Esophagus muscularis mucosa (tissue), 4 donors: Measurements from ENCODE around the gene FNBP1. TPM values are rescaled to one million over a fixed set of nuclear protein-coding genes. Genes with fewer than 3 reads are reported as not detected.
"Not testable (repeated sequence)": the region's sequence is repeated elsewhere in the genome, so short reads cannot be mapped to it uniquely, and the experiment has no call there.

Source experiments
- DNase-seq: peaks from one replicate; pipeline ENCODE4 v3.0.0-alpha.2; 2017; ENCODE audit errors: extremely low spot score
- H3K27ac ChIP-seq, 4 donors: fragments of 200-600 bp; sonication (generic); replicated peaks in 1 of 4; 1 replicate in 3 of 4; 2 replicates in 1 of 4; pipeline ENCODE4 v1.5.1; 2016 to 2019; ENCODE audit warnings: mild to moderate bottlenecking in 1 of 4
- H3K27me3 ChIP-seq, 4 donors: fragments of 200-600 bp; sonication (generic); one replicate each; pipeline versions ENCODE4 v1.5.1 to v1.6.0; 2016 to 2019
- H3K36me3 ChIP-seq, 4 donors: fragments of 200-600 bp; sonication (generic); one replicate each; pipeline ENCODE4 v1.5.1; 2016 to 2019
- H3K4me1 ChIP-seq, 4 donors: fragments of 200-600 bp; sonication (generic); one replicate each; pipeline ENCODE4 v1.5.1; 2016 to 2019
- H3K4me3 ChIP-seq, 4 donors: fragments of 200-600 bp; sonication (generic); 1 replicate in 2 of 4; 2 replicates in 2 of 4; pipeline ENCODE4 v1.5.1; 2016 to 2019; ENCODE audit warnings: mild to moderate bottlenecking in 4 of 4, moderate library complexity in 1 of 4
- H3K9me3 ChIP-seq, 4 donors: fragments of 200-600 bp; sonication (generic); 1 replicate in 3 of 4; 2 replicates in 1 of 4; pipeline ENCODE4 v1.5.1; 2016 to 2019
- EP300 ChIP-seq: sonication (generic); formaldehyde crosslinking; IDR thresholded peaks from one replicate; pipeline ENCODE4 v1.6.1; 2017; ENCODE audit warnings: antibody characterized with exemption
- POLR2A ChIP-seq: fragments of 450-650 bp; IDR thresholded peaks from one replicate; pipeline ENCODE4 v1.6.1; 2017; ENCODE audit warnings: antibody characterized with exemption, moderate library complexity, mild to moderate bottlenecking, low read depth
- POLR2AphosphoS5 ChIP-seq, 2 donors: sonication (generic); formaldehyde crosslinking; IDR thresholded peaks; one replicate each; pipeline ENCODE4 v1.6.1; 2017; ENCODE audit warnings: antibody characterized with exemption in 2 of 2
- WGBS: methylation state at CpG from one replicate; pipeline ENCODE4 v1.1.5; 2018; 5-methylcytosine and 5-hydroxymethylcytosine counted together
- intact Hi-C: fragments of 100-400 bp; cut with DNase I; formaldehyde crosslinking; loops from one replicate; pipeline ENCODE4 v1.15.1; 2023
- total RNA-seq, 4 donors: library from RNA; depleted of rRNA; stranded (reverse); fragments of >200 nt; gene quantifications; one replicate each; pipeline versions ENCODE4 v1.1.0 to v1.2.1, GENCODE V29; 2016
- TF ChIP-seq, protein P1 (sequence below), 3 experiments: fragments of 200-600 bp in 2 of 3; fragments of 450-650 bp in 1 of 3; sonication (generic) in 2 of 3; IDR thresholded peaks; one replicate each; pipeline ENCODE4 v1.5.1; 2017 to 2019; ENCODE audit warnings: antibody characterized with exemption in 3 of 3, mild to moderate bottlenecking in 2 of 3, moderate library complexity in 1 of 3

FNBP1 gene
- total RNA-seq, 4 donors from 2014 or later = 177 to 317 (median 254) TPM

DNA sequence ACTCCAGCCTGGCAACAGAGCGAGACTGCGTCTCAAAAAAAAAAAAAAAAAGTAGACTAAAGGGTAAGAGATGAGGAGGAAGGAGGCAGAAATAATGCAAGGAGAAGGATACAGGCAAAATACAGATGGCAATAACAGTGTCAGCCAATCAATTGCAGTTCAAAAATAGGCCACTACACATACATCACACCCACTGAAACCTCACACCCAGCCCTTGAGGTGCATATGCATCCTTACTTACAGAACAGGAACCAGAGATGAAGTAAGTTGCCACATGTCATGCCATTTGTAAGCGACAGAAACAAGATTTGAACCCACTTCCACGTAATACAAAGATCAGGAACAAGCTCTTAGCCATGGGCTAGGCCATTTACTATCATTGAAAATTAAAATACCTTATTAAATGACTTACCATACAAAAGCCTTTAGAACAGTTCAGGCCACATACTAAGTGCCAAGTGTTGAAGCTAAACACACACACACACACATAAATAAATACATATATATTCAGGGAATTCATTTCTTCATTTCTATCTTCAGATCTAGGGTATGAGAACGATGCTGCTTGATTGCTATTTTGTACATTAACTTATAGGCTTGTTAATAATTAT is 98.4 kb downstream of the FNBP1 start:
- intact Hi-C loops = no loop called here
- TF ChIP-seq EP300 (no peak), POLR2AphosphoS5 (IDR thresholded peaks at IDR 0.05) (no peak)
- TF ChIP-seq, protein P1, sequence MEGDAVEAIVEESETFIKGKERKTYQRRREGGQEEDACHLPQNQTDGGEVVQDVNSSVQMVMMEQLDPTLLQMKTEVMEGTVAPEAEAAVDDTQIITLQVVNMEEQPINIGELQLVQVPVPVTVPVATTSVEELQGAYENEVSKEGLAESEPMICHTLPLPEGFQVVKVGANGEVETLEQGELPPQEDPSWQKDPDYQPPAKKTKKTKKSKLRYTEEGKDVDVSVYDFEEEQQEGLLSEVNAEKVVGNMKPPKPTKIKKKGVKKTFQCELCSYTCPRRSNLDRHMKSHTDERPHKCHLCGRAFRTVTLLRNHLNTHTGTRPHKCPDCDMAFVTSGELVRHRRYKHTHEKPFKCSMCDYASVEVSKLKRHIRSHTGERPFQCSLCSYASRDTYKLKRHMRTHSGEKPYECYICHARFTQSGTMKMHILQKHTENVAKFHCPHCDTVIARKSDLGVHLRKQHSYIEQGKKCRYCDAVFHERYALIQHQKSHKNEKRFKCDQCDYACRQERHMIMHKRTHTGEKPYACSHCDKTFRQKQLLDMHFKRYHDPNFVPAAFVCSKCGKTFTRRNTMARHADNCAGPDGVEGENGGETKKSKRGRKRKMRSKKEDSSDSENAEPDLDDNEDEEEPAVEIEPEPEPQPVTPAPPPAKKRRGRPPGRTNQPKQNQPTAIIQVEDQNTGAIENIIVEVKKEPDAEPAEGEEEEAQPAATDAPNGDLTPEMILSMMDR (IDR thresholded peaks at IDR 0.05) = no peak
- H3K4me1 ChIP-seq = peaks cover 15 to 72% (median 60%) of the 10 kb centered on the region in 4 donors
- peak overlapping the region; percentile 79 to 84 (median 82) for H3K27ac ChIP-seq
- no peak overlapping the region for H3K4me3 ChIP-seq
- 83% methylated on average over 5 of the region's 5 CpGs for WGBS
- DNase-seq = no peak
- no peaks in the 10 kb centered on the region for H3K27me3 ChIP-seq
- H3K9me3 ChIP-seq = peaks cover 0 to 6% (median 0%) of the 10 kb centered on the region in 4 donors
- peaks cover 0 to 21% (median 3%) of the 10 kb centered on the region in 4 donors for H3K36me3 ChIP-seq

DNA sequence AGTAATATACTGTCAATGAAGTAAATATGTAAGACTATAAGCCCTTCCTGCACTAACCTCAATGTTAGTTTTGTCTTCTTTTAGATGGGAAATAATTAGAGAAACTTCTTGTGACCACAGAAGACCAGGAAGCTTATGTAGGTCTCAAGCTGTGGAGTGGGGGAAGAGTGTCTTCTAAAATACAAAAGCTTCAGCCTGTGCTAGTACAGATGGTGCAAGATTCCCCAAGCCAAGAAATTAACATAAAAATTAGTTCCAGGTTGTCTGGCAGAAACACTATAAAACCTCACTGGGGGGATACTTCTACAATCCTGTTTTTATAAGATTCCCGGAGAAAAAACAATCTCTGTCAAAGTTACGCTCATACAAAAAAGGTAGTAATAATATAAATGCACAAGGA is 103.6 kb downstream of the FNBP1 start:
- peaks cover 0 to 6% (median 0%) of the 10 kb centered on the region in 4 donors for H3K9me3 ChIP-seq
- no peak overlapping the region for H3K4me3 ChIP-seq
- DNase-seq = no peak
- intact Hi-C loops = no loop called here
- H3K4me1 ChIP-seq = peaks cover 24 to 70% (median 60%) of the 10 kb centered on the region in 4 donors
- no peaks in the 10 kb centered on the region for H3K27me3 ChIP-seq
- TF ChIP-seq EP300 (no peak), POLR2A (no peak), POLR2AphosphoS5 (IDR thresholded peaks at IDR 0.05) (no peak)
- TF ChIP-seq, protein P1 (IDR thresholded peaks at IDR 0.05) = no peak
- 93% methylated on average over 2 of the region's 2 CpGs for WGBS
- peak overlapping the region; percentile 73 to 83 (median 82) for H3K27ac ChIP-seq
- H3K36me3 ChIP-seq = peaks cover 0 to 18% (median 3%) of the 10 kb centered on the region in 4 donors

DNA sequence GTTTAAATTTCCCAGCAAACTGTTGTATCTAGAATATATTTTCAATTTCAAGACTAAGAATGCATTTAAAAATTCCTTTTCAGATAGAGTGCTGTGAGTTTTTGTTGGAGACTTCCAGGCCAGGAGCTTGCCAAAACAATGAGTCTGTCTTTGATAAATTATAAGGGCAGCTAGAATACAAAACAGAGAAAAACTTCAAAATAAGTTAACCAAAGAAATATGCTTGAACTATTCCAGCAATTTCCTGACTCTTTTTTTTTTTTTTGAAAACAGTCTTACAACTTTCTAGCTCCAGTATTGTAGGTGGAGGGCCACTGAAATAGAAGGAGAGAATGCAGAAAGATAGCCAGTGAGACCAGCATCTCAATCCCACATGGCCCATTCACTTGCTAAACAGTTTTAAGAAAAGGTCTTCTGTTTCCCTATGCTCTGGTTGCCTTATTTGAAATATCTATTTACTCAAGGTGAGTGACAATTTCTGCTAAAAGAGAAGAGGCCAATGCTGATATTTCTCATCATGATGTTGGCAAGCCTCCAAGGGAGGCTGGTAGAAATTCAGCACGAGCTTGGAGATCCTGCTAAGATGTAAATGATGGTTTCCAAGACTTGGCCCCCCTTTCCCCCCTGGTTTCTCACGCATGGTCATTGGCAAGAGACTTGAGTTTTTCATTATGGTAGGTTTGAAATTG is 104.6 kb downstream of the FNBP1 start:
- no peak for TF ChIP-seq POLR2A
- H3K36me3 ChIP-seq = peaks cover 0 to 12% (median 2%) of the 10 kb centered on the region in 4 donors
- peaks cover 31 to 71% (median 64%) of the 10 kb centered on the region in 4 donors for H3K4me1 ChIP-seq
- no peak for DNase-seq
- no peak overlapping the region for H3K4me3 ChIP-seq
- intact Hi-C loops = no loop called here
- no peaks in the 10 kb centered on the region for H3K27me3 ChIP-seq
- 31% methylated on average over 2 of the region's 2 CpGs for WGBS
- peak overlapping the region; percentile 73 to 83 (median 82) for H3K27ac ChIP-seq
- H3K9me3 ChIP-seq = peaks cover 0 to 6% (median 0%) of the 10 kb centered on the region in 4 donors

DNA sequence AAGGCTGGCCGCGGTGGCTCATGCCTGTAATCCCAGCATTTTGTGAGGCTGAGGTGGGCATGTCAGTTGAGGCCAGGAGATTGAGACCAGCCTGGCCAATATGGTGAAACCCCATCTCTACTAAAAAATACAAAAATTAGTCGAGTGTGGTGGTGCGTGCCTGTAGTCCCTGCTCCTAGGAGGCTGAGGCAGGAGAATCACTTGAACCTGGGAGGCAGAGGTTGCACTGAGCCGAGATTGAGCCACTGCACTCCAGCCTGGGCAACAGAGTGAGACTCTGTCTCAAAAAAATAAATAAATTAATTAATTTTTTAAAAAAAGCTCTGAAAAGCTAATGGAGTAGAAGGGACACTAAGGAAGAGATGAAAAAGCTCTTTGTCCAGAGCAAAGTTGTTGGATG is 105.1 kb downstream of the FNBP1 start:
- intact Hi-C loops, DNase-seq, H3K27me3 ChIP-seq, H3K4me3 ChIP-seq, H3K9me3 ChIP-seq: not testable (repeated sequence)
- Histone ChIP-seq H3K36me3 (peaks cover 0 to 12% (median 2%) of the 10 kb centered on the region in 4 donors), H3K27ac (peak overlapping the region; percentile 73 to 83 (median 82)), H3K4me1 (peaks cover 37 to 74% (median 69%) of the 10 kb centered on the region in 4 donors)
- WGBS = 76% methylated on average over 5 of the region's 5 CpGs

DNA sequence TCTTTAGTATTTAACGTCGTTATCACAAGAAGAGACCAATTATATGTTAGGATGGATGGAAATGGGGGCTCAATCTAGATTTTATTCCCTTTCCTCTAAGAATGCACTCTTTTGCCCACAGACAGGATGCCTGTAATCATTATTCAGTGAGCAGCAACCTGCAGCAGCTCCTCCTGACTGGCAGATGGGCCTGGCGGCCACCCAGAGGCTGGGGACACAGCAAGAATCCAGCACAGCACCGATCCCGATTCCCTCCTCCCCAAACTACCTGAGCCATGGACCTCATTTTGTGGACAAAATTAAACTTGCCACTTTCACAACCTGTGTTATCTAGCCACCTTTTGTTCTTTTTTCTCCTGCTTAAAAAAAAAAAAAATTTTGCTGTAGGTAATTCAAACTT is 106.8 kb downstream of the FNBP1 start:
- Histone ChIP-seq H3K36me3 (no peaks in the 10 kb centered on the region), H3K27ac (peak overlapping the region; percentile 73 to 83 (median 82)), H3K4me3 (no peak overlapping the region), H3K27me3 (no peaks in the 10 kb centered on the region), H3K9me3 (no peaks in the 10 kb centered on the region), H3K4me1 (peaks cover 51 to 88% (median 86%) of the 10 kb centered on the region in 4 donors)
- TF ChIP-seq POLR2AphosphoS5 (IDR thresholded peaks at IDR 0.05) (no peak), EP300 (no peak)
- intact Hi-C loops = no loop called here
- 50% methylated on average over 5 of the region's 5 CpGs for WGBS
- no peak for DNase-seq

DNA sequence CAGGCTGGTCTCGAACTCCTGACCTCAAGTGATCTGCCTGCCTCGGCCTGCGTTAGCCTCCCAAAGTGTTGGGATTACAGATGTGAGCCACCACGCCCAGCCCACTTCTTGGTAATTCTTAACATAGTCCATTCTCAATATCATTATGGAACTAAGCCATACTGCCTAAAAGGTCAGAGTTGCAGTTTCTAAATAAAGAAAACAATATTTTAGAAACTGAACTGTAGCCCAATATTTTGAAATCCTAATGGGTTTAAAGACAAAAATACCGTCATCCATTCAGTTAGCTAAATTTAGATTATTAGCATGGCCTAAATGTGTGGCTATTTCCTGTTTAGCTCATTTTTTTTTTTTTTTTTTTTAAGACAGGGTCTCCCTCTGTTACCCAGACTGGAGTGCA is 108.2 kb downstream of the FNBP1 start:
- TF ChIP-seq POLR2AphosphoS5 (IDR thresholded peaks at IDR 0.05) (no peak), EP300 (no peak), POLR2A (no peak)
- TF ChIP-seq, protein P1 (IDR thresholded peaks at IDR 0.05) = no peak
- 72% methylated on average over 5 of the region's 5 CpGs for WGBS
- H3K27ac ChIP-seq = peak overlapping the region; percentile 73 to 83 (median 82)
- no peak overlapping the region for H3K4me3 ChIP-seq
- H3K9me3 ChIP-seq = no peaks in the 10 kb centered on the region
- peaks cover 0 to 4% (median under 1%) of the 10 kb centered on the region in 4 donors for H3K36me3 ChIP-seq
- no peak for DNase-seq
- intact Hi-C loops = no loop called here
- peaks cover 58 to 97% (median 95%) of the 10 kb centered on the region in 4 donors for H3K4me1 ChIP-seq
- no peaks in the 10 kb centered on the region for H3K27me3 ChIP-seq
